NCI-H1105 treated with DMSO at 0.1 percent for 48 hours (cell line): ENCODE results near the gene C16orf46.
A peak's percentile ranks its signal among the peaks of the same experiment; 100 is the strongest.
"Not testable (repeated sequence)": the region's sequence is repeated elsewhere in the genome, so short reads cannot be mapped to it uniquely, and the experiment has no call there.

Experiments used
- DNase-seq: peaks from one replicate; lab custom pipeline; 2025; lab: John Stamatoyannopoulos, UW

Gene C16orf46

GRCh38 chr16:81077076-81077940, at the start of gene C16orf46:
Gene C16orf46 (minus strand): TSS chr16:81077238. CDS start chr16:81063955, 13,283 bp downstream.
- DNase-seq, result peak; percentile 81

- no peak for DNase-seq
Measured at GRCh38 chr16:81123092-81123852, 46.2 kb upstream of the C16orf46 start.

GRCh38 chr16:81121474-81121990, 44.5 kb upstream of the C16orf46 start:
- DNase-seq, result no peak

GRCh38 chr16:81117436-81117835, 40.4 kb upstream of the C16orf46 start:
- DNase-seq, result no peak

GRCh38 chr16:81116285-81116684, 39.2 kb upstream of the C16orf46 start:
- DNase-seq, result no peak

GRCh38 chr16:81112453-81112852, 35.4 kb upstream of the C16orf46 start:
- DNase-seq, result no peak

- DNase-seq, result not testable (repeated sequence)
Measured at GRCh38 chr16:81109274-81109673, 32.2 kb upstream of the C16orf46 start.

- DNase-seq, result no peak
Measured at GRCh38 chr16:81107511-81107910, 30.5 kb upstream of the C16orf46 start.

GRCh38 chr16:81106826-81107503, 29.9 kb upstream of the C16orf46 start:
- no peak for DNase-seq

GRCh38 chr16:81105946-81106345, 28.9 kb upstream of the C16orf46 start:
- DNase-seq, result no peak

- DNase-seq, result no peak
Measured at GRCh38 chr16:81101702-81102101, 24.7 kb upstream of the C16orf46 start.

GRCh38 chr16:81099958-81100357, 22.9 kb upstream of the C16orf46 start:
- no peak for DNase-seq

GRCh38 chr16:81097230-81097629, 20.2 kb upstream of the C16orf46 start:
- no peak for DNase-seq

- no peak for DNase-seq
Measured at GRCh38 chr16:81096715-81097208, 19.7 kb upstream of the C16orf46 start.

- peak; percentile 91 for DNase-seq
Measured at GRCh38 chr16:81095953-81096714, 19.1 kb upstream of the C16orf46 start, which contains the start of gene GCSH. Gene GCSH (minus strand): TSS chr16:81096395. CDS start chr16:81096278, 117 bp downstream.

GRCh38 chr16:81095653-81095952, 18.6 kb upstream of the C16orf46 start:
- DNase-seq, result no peak

- no peak for DNase-seq
Measured at GRCh38 chr16:81094771-81095251, 17.8 kb upstream of the C16orf46 start.

- no peak for DNase-seq
Measured at GRCh38 chr16:81088836-81089235, 11.8 kb upstream of the C16orf46 start.

GRCh38 chr16:81081014-81081413, 4.0 kb upstream of the C16orf46 start:
- DNase-seq, result no peak

GRCh38 chr16:81080233-81080632, 3.2 kb upstream of the C16orf46 start:
- DNase-seq, result no peak

- DNase-seq, result peak; percentile 76
Measured at GRCh38 chr16:81076566-81077075, 417 bp downstream of the C16orf46 start.
